ENCODE results near the gene FHOD1. TPM values are rescaled to one million over a fixed set of nuclear protein-coding genes. Genes with fewer than 3 reads are reported as not detected.

The FHOD1 gene
- total and polyA plus RNA-seq, 9 of the 15 experiments (the other 6 are each of a cell fraction or from before 2014, with no cell fraction given) = 18.7 to 126 (median 32.3) TPM

- TF ChIP-seq MGA (IDR thresholded peaks at IDR 0.05) (no peak), HMG20B (CRISPR knock-in tag; IDR thresholded peaks at IDR 0.05) (no peak), PRPF4 (IDR thresholded peaks at IDR 0.05; ENCODE audit: insufficient read depth, low read depth, low read length, poor library complexity, severe bottlenecking) (no peak), ZNF280A (IDR thresholded peaks at IDR 0.05; ENCODE audit: low read depth, partially characterized antibody) (no peak), NEUROD1 (IDR thresholded peaks at IDR 0.05; ENCODE audit: borderline replicate concordance, low read depth, low read length, partially characterized antibody) (peak; percentile 39), ZBTB8A (IDR thresholded peaks at IDR 0.05; ENCODE audit: partially characterized antibody) (no peak), ATF1 (CRISPR knock-in tag; IDR thresholded peaks at IDR 0.05) (peak; percentile 99), ATF1 (tag; IDR thresholded peaks at IDR 0.05) (peak; percentile 100), ZC3H11A (IDR thresholded peaks at IDR 0.05; ENCODE audit: low read depth, low read length) (no peak; the same call in 1 of the 2 replicates)
- TF ChIP-seq, protein P1, sequence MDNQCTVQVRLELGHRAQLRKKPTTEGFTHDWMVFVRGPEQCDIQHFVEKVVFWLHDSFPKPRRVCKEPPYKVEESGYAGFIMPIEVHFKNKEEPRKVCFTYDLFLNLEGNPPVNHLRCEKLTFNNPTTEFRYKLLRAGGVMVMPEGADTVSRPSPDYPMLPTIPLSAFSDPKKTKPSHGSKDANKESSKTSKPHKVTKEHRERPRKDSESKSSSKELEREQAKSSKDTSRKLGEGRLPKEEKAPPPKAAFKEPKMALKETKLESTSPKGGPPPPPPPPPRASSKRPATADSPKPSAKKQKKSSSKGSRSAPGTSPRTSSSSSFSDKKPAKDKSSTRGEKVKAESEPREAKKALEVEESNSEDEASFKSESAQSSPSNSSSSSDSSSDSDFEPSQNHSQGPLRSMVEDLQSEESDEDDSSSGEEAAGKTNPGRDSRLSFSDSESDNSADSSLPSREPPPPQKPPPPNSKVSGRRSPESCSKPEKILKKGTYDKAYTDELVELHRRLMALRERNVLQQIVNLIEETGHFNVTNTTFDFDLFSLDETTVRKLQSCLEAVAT (IDR thresholded peaks at IDR 0.05) = peak; percentile 72 to 82; a peak in 3 of 4 replicates
- TF ChIP-seq, protein P2, sequence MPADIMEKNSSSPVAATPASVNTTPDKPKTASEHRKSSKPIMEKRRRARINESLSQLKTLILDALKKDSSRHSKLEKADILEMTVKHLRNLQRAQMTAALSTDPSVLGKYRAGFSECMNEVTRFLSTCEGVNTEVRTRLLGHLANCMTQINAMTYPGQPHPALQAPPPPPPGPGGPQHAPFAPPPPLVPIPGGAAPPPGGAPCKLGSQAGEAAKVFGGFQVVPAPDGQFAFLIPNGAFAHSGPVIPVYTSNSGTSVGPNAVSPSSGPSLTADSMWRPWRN (IDR thresholded peaks at IDR 0.05; ENCODE audit: low read depth) = no peak
These were observed 20.3 kb downstream of the FHOD1 start, which contains the start of gene TMEM208 (continued) for GRCh38 chr16:67226804-67227566.

All from K562 (cell line).